Measurements from ENCODE around the gene CCDC178.

DNA sequence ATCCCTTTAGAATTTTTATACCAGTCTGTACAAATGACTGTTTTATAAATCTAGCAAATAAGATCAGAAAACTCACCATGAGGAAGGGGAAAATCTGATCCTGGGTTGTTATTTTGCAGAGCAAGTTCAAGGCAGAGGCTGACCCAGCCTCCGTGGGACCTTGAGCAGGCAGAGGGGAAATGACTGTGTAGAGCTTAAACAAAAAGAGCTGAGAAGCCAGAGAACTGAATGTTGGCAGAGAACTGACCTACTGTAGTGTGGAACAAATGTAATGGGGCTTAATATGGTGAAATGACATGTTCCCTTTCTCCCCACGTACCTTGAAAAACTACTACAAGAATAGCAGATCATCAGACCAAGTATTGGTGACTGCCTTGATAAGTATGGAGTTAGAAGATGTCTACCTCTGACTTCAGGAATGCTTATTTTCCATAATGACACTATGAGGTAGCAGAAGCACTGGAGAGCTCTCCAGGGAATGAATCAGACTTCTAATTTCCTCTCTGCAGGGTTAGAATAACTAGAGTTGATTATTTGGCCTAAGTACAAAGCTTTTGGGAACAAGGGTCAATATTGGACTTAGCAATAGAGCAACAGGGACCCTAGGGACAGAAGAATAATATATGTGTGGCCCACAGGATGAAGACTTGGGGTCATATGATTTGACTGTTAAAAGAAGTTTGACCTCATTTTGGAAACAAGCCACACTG lies 304.4 kb downstream of the CCDC178 start:
- TF ChIP-seq, protein P1, sequence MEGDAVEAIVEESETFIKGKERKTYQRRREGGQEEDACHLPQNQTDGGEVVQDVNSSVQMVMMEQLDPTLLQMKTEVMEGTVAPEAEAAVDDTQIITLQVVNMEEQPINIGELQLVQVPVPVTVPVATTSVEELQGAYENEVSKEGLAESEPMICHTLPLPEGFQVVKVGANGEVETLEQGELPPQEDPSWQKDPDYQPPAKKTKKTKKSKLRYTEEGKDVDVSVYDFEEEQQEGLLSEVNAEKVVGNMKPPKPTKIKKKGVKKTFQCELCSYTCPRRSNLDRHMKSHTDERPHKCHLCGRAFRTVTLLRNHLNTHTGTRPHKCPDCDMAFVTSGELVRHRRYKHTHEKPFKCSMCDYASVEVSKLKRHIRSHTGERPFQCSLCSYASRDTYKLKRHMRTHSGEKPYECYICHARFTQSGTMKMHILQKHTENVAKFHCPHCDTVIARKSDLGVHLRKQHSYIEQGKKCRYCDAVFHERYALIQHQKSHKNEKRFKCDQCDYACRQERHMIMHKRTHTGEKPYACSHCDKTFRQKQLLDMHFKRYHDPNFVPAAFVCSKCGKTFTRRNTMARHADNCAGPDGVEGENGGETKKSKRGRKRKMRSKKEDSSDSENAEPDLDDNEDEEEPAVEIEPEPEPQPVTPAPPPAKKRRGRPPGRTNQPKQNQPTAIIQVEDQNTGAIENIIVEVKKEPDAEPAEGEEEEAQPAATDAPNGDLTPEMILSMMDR (IDR thresholded peaks at IDR 0.05) = no peak
- TF ChIP-seq POLR2A (IDR thresholded peaks at IDR 0.05) = no peak

Measured in adrenal gland (tissue), 5 donors.